ENCODE results near the gene HES4.

HES4 gene

GRCh38 chr1:999725-1000356, at the start of gene HES4:
TSS of gene HES4 (minus strand) at chr1:1000097. CDS start at chr1:999973, 124 bp downstream.
- DNase-seq (ENCODE audit: low read depth in 2 of 2) = peak; percentile 93 to 97
- H3K4me3 ChIP-seq (replicated peaks in 1 of 2; ENCODE audit: low read depth in 2 of 2, low read length in 2 of 2) = peak within 1 kb of the TSS; percentile 64 to 68
- TF ChIP-seq CTCF (IDR thresholded peaks at IDR 0.05; ENCODE audit: low read depth, low read length) = no peak

GRCh38 chr1:1048765-1049164, 48.9 kb upstream of the HES4 start:
- H3K4me3 ChIP-seq (replicated peaks in 1 of 2; ENCODE audit: low read depth in 2 of 2, low read length in 2 of 2) = no peak overlapping the region
- no peak for TF ChIP-seq CTCF (IDR thresholded peaks at IDR 0.05; ENCODE audit: low read depth, low read length)
- no peak for DNase-seq (ENCODE audit: low read depth in 2 of 2)

GRCh38 chr1:1047963-1048362, 48.1 kb upstream of the HES4 start:
- TF ChIP-seq CTCF (IDR thresholded peaks at IDR 0.05; ENCODE audit: low read depth, low read length) = no peak
- DNase-seq (ENCODE audit: low read depth in 2 of 2) = no peak
- no peak overlapping the region for H3K4me3 ChIP-seq (replicated peaks in 1 of 2; ENCODE audit: low read depth in 2 of 2, low read length in 2 of 2)

- TF ChIP-seq CTCF (IDR thresholded peaks at IDR 0.05; ENCODE audit: low read depth, low read length) = no peak
- H3K4me3 ChIP-seq (replicated peaks in 1 of 2; ENCODE audit: low read depth in 2 of 2, low read length in 2 of 2) = no peak overlapping the region
- DNase-seq (ENCODE audit: low read depth in 2 of 2) = no peak
Observed at GRCh38 chr1:1047407-1047806, 47.5 kb upstream of the HES4 start.

GRCh38 chr1:1046767-1047166, 46.9 kb upstream of the HES4 start:
- no peak overlapping the region for H3K4me3 ChIP-seq (replicated peaks in 1 of 2; ENCODE audit: low read depth in 2 of 2, low read length in 2 of 2)
- no peak for TF ChIP-seq CTCF (IDR thresholded peaks at IDR 0.05; ENCODE audit: low read depth, low read length)
- DNase-seq (ENCODE audit: low read depth in 2 of 2) = no peak

GRCh38 chr1:1046243-1046642, 46.3 kb upstream of the HES4 start:
- DNase-seq (ENCODE audit: low read depth in 2 of 2) = no peak
- H3K4me3 ChIP-seq (replicated peaks in 1 of 2; ENCODE audit: low read depth in 2 of 2, low read length in 2 of 2) = no peak overlapping the region
- TF ChIP-seq CTCF (IDR thresholded peaks at IDR 0.05; ENCODE audit: low read depth, low read length) = no peak

GRCh38 chr1:1045129-1045528, 45.2 kb upstream of the HES4 start:
- DNase-seq (ENCODE audit: low read depth in 2 of 2) = no peak
- no peak for TF ChIP-seq CTCF (IDR thresholded peaks at IDR 0.05; ENCODE audit: low read depth, low read length)
- H3K4me3 ChIP-seq (replicated peaks in 1 of 2; ENCODE audit: low read depth in 2 of 2, low read length in 2 of 2) = no peak overlapping the region
